T-helper 9 cell (primary cell): Measurements from ENCODE around the gene OSBPL7.

Source experiments
- DNase-seq: peaks from one replicate; pipeline ENCODE4 v3.0.0-alpha.2; 2020

OSBPL7 gene

GRCh38 chr17:47822785-47823184, 1.2 kb upstream of the OSBPL7 start:
- no peak for DNase-seq

- DNase-seq, result no peak
Measured at GRCh38 chr17:47821031-47821423, 567 bp downstream of the OSBPL7 start.

- DNase-seq, result no peak
Measured at GRCh38 chr17:47820033-47820789, 1.4 kb downstream of the OSBPL7 start.

GRCh38 chr17:47819475-47819874, 2.1 kb downstream of the OSBPL7 start:
- DNase-seq, result no peak

GRCh38 chr17:47818002-47818695, 3.4 kb downstream of the OSBPL7 start:
- DNase-seq, result no peak

GRCh38 chr17:47816947-47817346, 4.6 kb downstream of the OSBPL7 start:
- DNase-seq, result no peak

- DNase-seq, result no peak
Measured at GRCh38 chr17:47816111-47816735, 5.4 kb downstream of the OSBPL7 start.

GRCh38 chr17:47815106-47815918, 6.3 kb downstream of the OSBPL7 start:
- DNase-seq, result no peak

- DNase-seq, result no peak
Measured at GRCh38 chr17:47813512-47814031, 8.0 kb downstream of the OSBPL7 start.

GRCh38 chr17:47813077-47813476, 8.5 kb downstream of the OSBPL7 start:
- no peak for DNase-seq

- no peak for DNase-seq
Measured at GRCh38 chr17:47812146-47812920, 9.3 kb downstream of the OSBPL7 start.

GRCh38 chr17:47811709-47812108, 9.9 kb downstream of the OSBPL7 start:
- DNase-seq, result no peak

GRCh38 chr17:47810901-47811635, 10.5 kb downstream of the OSBPL7 start:
- no peak for DNase-seq

- no peak for DNase-seq
Measured at GRCh38 chr17:47810200-47810821, 11.3 kb downstream of the OSBPL7 start.

GRCh38 chr17:47808830-47809480, 12.6 kb downstream of the OSBPL7 start:
- no peak for DNase-seq

- DNase-seq, result no peak
Measured at GRCh38 chr17:47808036-47808829, 13.4 kb downstream of the OSBPL7 start.

- no peak for DNase-seq
Measured at GRCh38 chr17:47807421-47807820, 14.2 kb downstream of the OSBPL7 start.

- no peak for DNase-seq
Measured at GRCh38 chr17:47806913-47807255, 14.7 kb downstream of the OSBPL7 start.
